Measurements from ENCODE around the gene EMB.
A peak's percentile ranks its signal among the peaks of the same experiment; 100 is the strongest.
"Not testable (repeated sequence)": the region's sequence is repeated elsewhere in the genome, so short reads cannot be mapped to it uniquely, and the experiment has no call there.

EMB gene

DNA sequence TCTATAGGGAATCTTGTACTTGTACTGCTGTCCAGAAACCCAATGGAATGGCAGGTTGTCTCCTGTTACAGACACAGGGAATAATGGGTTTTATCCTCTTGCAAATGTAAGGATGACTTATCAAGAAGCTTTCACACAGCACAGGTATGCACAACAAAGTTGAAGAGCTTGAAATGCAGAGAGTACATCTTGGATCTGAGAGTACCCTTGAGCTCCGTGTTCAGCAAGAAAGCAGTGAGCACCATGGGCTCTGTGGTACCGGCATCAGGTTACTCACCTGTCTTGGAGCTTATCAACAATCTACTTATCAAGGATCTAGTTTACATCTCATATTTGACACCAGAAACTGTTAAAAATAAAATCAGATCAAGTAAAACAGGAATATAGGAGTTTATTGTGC is 22.0 kb upstream of the EMB start:
- TF ChIP-seq CTCF (IDR thresholded peaks at IDR 0.05; ENCODE audit: poor library complexity, severe bottlenecking), result no peak
- no peak for DNase-seq (ENCODE audit: low spot score)
- Histone ChIP-seq H3K36me3 (ENCODE audit: low read depth) (no peaks in the 10 kb centered on the region), H3K9me3 (ENCODE audit: severe bottlenecking) (no peaks in the 10 kb centered on the region), H3K4me1 (ENCODE audit: insufficient read depth, poor library complexity, severe bottlenecking) (no peaks in the 10 kb centered on the region), H3K4me3 (ENCODE audit: severe bottlenecking) (no peak overlapping the region), H3K27me3 (ENCODE audit: insufficient read depth, poor library complexity, severe bottlenecking) (no peaks in the 10 kb centered on the region), H3K27ac (ENCODE audit: poor library complexity, severe bottlenecking) (no peak overlapping the region)
- ATAC-seq (ENCODE audit: low read depth), result no peak

DNA sequence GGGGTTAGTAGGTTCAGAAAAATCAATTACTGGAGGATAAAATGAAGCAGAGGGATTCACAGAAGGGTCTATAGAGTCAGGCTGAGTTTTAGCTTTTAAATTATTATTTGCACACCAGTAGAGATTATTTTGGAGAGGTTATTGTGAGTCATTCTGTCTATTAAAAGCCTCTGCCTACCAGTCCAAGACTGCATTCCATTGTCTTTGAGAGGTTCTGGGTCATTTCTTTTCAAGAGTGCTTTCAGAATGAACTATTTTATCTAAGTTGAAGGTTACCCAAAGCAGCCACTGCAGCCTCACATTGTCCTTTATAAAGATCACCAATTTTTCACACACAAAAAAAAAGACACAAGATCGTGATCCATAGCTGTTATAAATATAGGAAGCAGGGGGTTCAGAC is 21.5 kb upstream of the EMB start:
- H3K27ac ChIP-seq (ENCODE audit: poor library complexity, severe bottlenecking); H3K9me3 ChIP-seq (ENCODE audit: severe bottlenecking); H3K4me1 ChIP-seq (ENCODE audit: insufficient read depth, poor library complexity, severe bottlenecking); H3K36me3 ChIP-seq (ENCODE audit: low read depth); DNase-seq (ENCODE audit: low spot score); H3K27me3 ChIP-seq (ENCODE audit: insufficient read depth, poor library complexity, severe bottlenecking); H3K4me3 ChIP-seq (ENCODE audit: severe bottlenecking): not testable (repeated sequence)
- peak; percentile 58 for ATAC-seq (ENCODE audit: low read depth)

- not testable (repeated sequence) for H3K36me3 ChIP-seq (ENCODE audit: low read depth); H3K27ac ChIP-seq (ENCODE audit: poor library complexity, severe bottlenecking); H3K4me3 ChIP-seq (ENCODE audit: severe bottlenecking); H3K27me3 ChIP-seq (ENCODE audit: insufficient read depth, poor library complexity, severe bottlenecking); ATAC-seq (ENCODE audit: low read depth); H3K9me3 ChIP-seq (ENCODE audit: severe bottlenecking); DNase-seq (ENCODE audit: low spot score); H3K4me1 ChIP-seq (ENCODE audit: insufficient read depth, poor library complexity, severe bottlenecking)
These were observed 17.3 kb upstream of the EMB start for GRCh38 chr5:50458372-50458771.

DNA sequence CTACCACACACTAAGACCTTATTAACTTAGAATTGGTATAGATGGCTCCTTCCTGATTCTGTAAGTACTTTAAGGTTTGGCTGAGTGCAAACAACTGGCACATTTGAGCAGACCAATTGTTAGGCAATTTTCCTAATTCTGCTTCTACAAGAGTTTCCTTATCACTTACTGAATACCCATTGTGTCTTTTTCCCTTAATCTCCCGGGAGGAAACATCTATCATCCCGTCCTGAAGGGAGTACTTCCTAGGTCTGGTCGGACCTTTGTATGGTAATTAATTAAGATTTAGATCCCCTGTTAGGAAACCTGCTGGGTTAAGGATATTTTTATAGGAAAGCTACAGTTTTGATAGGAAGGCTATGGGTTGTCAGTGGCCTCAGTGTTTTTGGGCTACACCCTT is 8.2 kb upstream of the EMB start:
- DNase-seq (ENCODE audit: low spot score); H3K4me3 ChIP-seq (ENCODE audit: severe bottlenecking); H3K4me1 ChIP-seq (ENCODE audit: insufficient read depth, poor library complexity, severe bottlenecking); ATAC-seq (ENCODE audit: low read depth); H3K9me3 ChIP-seq (ENCODE audit: severe bottlenecking); H3K27me3 ChIP-seq (ENCODE audit: insufficient read depth, poor library complexity, severe bottlenecking); H3K36me3 ChIP-seq (ENCODE audit: low read depth); H3K27ac ChIP-seq (ENCODE audit: poor library complexity, severe bottlenecking): not testable (repeated sequence)

DNA sequence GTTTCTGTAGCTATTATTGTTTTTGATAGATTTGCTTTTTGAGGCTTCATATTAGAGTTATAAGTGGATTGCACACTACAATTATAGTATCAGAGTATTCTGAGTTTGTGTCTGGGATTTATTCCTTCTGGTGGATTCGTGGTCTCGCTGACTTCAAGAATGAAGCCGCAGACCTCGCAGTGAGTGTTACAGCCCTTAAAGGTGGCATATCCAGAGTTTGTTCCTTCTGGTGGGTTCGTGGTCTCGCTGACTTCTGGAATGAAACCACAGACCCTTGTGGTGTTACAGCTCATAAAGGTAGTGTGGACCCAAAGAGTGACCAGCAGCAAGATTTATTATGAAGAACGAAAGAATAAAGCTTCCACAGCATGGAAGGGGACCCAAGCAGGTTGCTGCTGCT is 6.9 kb upstream of the EMB start:
- TF ChIP-seq CTCF (IDR thresholded peaks at IDR 0.05; ENCODE audit: poor library complexity, severe bottlenecking), result no peak
- Histone ChIP-seq H3K4me3 (ENCODE audit: severe bottlenecking) (no peak overlapping the region), H3K4me1 (ENCODE audit: insufficient read depth, poor library complexity, severe bottlenecking) (peaks cover 1% of the 10 kb centered on the region), H3K9me3 (ENCODE audit: severe bottlenecking) (no peaks in the 10 kb centered on the region), H3K27ac (ENCODE audit: poor library complexity, severe bottlenecking) (no peak overlapping the region), H3K27me3 (ENCODE audit: insufficient read depth, poor library complexity, severe bottlenecking) (no peaks in the 10 kb centered on the region), H3K36me3 (ENCODE audit: low read depth) (no peaks in the 10 kb centered on the region)
- no peak for DNase-seq (ENCODE audit: low spot score)
- ATAC-seq (ENCODE audit: low read depth), result no peak

GRCh38 chr5:50447228-50447627 is 6.1 kb upstream of the EMB start:
- Histone ChIP-seq H3K4me3 (ENCODE audit: severe bottlenecking) (no peak overlapping the region), H3K9me3 (ENCODE audit: severe bottlenecking) (no peaks in the 10 kb centered on the region), H3K27me3 (ENCODE audit: insufficient read depth, poor library complexity, severe bottlenecking) (no peaks in the 10 kb centered on the region), H3K4me1 (ENCODE audit: insufficient read depth, poor library complexity, severe bottlenecking) (peaks cover 8% of the 10 kb centered on the region), H3K36me3 (ENCODE audit: low read depth) (no peaks in the 10 kb centered on the region), H3K27ac (ENCODE audit: poor library complexity, severe bottlenecking) (no peak overlapping the region)
- no peak for TF ChIP-seq CTCF (IDR thresholded peaks at IDR 0.05; ENCODE audit: poor library complexity, severe bottlenecking)
- no peak for ATAC-seq (ENCODE audit: low read depth)
- DNase-seq (ENCODE audit: low spot score), result no peak

All from RWPE2 (cell line).